Astrocyte (in vitro differentiated cells and primary cell): ENCODE data around the gene NUP210.

Source experiments
- CTCF ChIP-seq: IDR thresholded peaks from 2 replicates; pipeline ENCODE4 v1.5.1; 2011; ENCODE audit warnings: low read depth, mild to moderate bottlenecking, inconsistent platforms, low read length, moderate library complexity; ENCODE audit not compliant: insufficient read depth
- EZH2 ChIP-seq: IDR thresholded peaks from 2 replicates; pipeline ENCODE4 v1.6.1; 2012; ENCODE audit warnings: mild to moderate bottlenecking, low read length, inconsistent platforms; ENCODE audit not compliant: insufficient read depth

DNA sequence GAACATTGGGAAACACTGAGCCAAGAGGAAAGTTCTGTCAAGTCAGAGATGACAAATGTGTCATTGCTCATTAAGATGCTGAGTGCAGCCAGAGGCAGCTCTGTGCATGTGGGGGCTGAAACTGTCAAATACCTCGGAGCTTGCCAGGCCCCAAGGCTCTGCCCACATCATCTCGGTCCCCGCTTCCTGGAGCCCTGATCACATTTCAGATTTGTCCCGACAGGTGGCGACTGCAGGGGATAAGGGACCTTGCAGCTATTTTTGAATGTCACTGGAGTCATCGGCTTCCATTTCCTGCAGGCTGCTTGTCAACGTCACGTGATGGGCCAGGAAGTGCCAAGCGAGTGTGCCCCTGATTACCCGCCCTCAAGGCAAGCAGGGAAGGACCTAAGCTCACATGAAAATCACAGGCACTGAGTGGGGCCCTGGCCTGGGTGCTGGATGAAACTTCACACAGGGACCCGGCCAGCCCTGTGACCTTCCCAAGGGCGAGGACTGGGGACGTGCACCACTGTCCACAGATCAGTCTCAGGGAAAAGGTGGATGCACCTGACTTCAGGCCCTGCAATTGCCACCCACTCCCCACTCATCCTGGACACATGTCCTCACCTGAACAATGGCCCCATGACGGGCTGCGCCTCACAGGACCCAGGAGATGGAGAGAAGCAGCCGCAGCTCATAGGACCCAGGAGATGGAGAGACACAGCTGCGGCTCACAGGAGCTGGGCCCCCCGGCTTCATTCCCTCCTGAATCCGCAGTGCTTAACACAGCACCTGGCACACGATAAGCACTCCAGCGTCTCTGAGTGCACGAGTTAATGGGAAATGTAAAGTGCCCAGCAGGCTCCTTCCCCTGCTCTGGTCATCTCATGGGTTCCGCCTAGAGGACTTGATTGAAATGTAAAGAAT, 73.4 kb downstream of the NUP210 start:
- TF ChIP-seq CTCF (no peak), EZH2 (no peak)
